Measurements from ENCODE around the gene CLIP2.
"Not testable (repeated sequence)": the region's sequence is repeated elsewhere in the genome, so short reads cannot be mapped to it uniquely, and the experiment has no call there.

The CLIP2 gene

DNA sequence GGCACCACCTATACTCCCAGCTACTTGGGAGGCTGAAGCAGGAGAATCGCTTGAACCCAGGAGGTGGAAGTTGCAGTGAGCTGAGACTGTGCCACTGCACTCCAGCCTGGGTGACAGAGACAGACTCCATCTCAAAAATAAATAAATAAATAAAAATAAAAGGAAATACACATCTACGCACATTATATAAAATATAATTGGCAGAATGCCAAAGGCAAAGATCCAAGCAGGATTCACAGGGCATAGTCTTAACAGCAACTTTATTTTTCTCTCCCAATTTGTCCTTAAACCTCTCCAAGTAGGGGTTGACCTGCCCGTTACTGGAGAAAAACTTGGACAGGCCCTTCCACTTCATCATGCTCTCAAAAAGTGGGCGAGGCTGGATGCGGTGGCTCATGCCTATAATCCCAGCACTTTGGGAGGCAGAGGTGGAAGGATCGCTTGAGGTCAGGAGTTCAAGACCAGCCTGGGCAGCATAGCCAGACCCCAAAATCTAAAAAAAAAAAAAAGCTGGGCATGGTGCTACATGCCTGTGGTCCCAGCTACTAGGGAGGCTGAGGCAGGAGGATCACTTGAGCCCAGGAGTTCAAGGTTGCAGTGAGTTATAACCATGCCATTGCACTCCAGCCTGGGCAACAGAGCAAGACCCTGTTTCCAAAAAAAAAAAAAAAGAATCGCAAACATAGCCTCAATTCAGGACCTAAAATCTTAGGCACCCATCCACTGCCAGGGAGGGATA is 125.6 kb downstream of the CLIP2 start:
- H3K27ac ChIP-seq (ENCODE audit: low read depth, low read length); H3K9me3 ChIP-seq (ENCODE audit: low read length); H3K9ac ChIP-seq (ENCODE audit: low read length); H3K4me1 ChIP-seq (ENCODE audit: insufficient read depth, low read length); H3K36me3 ChIP-seq (ENCODE audit: insufficient read depth, low read length); H3K27me3 ChIP-seq (ENCODE audit: control insufficient read depth in 1 of 2, insufficient read depth in 2 of 2, low read length in 2 of 2); H3K4me3 ChIP-seq (ENCODE audit: low read depth in 1 of 2, low read length in 2 of 2): not testable (repeated sequence)

- Histone ChIP-seq H3K27ac (ENCODE audit: low read depth, low read length) (no peak overlapping the region), H3K4me3 (ENCODE audit: low read depth in 1 of 2, low read length in 2 of 2) (no peak overlapping the region), H3K9ac (ENCODE audit: low read length) (no peak overlapping the region), H3K4me1 (ENCODE audit: insufficient read depth, low read length) (peaks cover 8% of the 10 kb centered on the region), H3K27me3 (ENCODE audit: control insufficient read depth in 1 of 2, insufficient read depth in 2 of 2, low read length in 2 of 2) (no peaks in the 10 kb centered on the region), H3K9me3 (ENCODE audit: low read length) (no peaks in the 10 kb centered on the region), H3K36me3 (ENCODE audit: insufficient read depth, low read length) (no peaks in the 10 kb centered on the region)
Measured at GRCh38 chr7:74417419-74417971, 128.3 kb downstream of the CLIP2 start.

DNA sequence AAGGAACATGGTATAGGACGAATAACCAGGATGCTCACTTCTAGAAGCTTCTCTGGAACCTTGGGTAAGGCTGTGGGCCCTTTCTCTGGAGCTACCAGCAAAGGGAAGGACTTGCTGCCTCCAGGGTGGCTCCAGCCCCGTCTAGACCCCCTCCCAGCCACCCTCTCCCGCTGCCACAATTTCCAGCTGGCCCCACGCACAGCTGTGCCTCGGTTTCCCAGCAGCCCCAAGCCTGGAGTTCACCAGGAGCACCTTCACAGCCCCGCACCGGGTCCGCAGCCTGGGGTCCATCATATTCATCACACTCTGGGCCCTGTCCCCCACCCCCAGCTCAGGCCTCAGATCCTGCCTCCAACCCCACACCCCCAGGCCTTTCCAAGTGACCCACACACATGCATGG is 128.9 kb downstream of the CLIP2 start:
- Histone ChIP-seq H3K9ac (ENCODE audit: low read length) (no peak overlapping the region), H3K36me3 (ENCODE audit: insufficient read depth, low read length) (no peaks in the 10 kb centered on the region), H3K27ac (ENCODE audit: low read depth, low read length) (no peak overlapping the region), H3K27me3 (ENCODE audit: control insufficient read depth in 1 of 2, insufficient read depth in 2 of 2, low read length in 2 of 2) (no peaks in the 10 kb centered on the region), H3K4me3 (ENCODE audit: low read depth in 1 of 2, low read length in 2 of 2) (no peak overlapping the region), H3K4me1 (ENCODE audit: insufficient read depth, low read length) (peaks cover 8% of the 10 kb centered on the region), H3K9me3 (ENCODE audit: low read length) (no peaks in the 10 kb centered on the region)

DNA sequence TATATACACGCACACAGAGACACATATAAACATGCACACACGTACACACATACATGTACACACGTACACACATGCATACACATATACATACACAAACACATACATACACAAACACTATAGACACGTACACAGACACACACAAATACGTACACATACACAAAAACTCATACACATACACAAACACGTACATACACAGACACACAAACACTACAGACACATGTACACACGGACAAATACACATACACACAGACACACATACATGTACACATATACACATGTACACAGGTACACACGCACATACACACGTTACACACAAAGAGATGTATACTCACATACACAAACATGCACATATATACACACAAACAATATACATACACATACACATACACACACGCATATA is 129.3 kb downstream of the CLIP2 start:
- H3K36me3 ChIP-seq (ENCODE audit: insufficient read depth, low read length), result no peaks in the 10 kb centered on the region
- H3K27me3 ChIP-seq (ENCODE audit: control insufficient read depth in 1 of 2, insufficient read depth in 2 of 2, low read length in 2 of 2), result no peaks in the 10 kb centered on the region
- peaks cover 8% of the 10 kb centered on the region for H3K4me1 ChIP-seq (ENCODE audit: insufficient read depth, low read length)
- H3K9me3 ChIP-seq (ENCODE audit: low read length), result no peaks in the 10 kb centered on the region
- H3K9ac ChIP-seq (ENCODE audit: low read length), result no peak overlapping the region
- no peak overlapping the region for H3K4me3 ChIP-seq (ENCODE audit: low read depth in 1 of 2, low read length in 2 of 2)
- H3K27ac ChIP-seq (ENCODE audit: low read depth, low read length), result no peak overlapping the region

DNA sequence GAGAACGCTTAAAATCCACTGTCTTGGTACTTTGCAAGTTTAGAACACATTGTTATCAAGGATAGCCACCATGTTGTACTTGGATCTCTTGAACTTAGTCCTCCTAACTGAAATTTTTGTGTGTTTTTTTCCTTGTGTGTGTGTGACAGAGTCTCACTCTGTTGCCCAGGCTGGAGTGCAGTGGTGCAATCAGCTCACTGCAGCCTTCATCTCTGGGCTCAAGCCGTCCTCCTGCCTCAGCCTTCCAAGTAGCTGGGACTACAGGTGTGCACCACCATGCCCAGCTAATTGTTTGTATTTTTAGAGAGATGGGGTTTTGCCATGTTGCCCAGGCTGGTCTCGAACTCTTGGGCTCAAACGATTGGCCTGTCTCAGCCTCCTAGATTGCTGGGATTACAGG is 130.0 kb downstream of the CLIP2 start:
- not testable (repeated sequence) for H3K36me3 ChIP-seq (ENCODE audit: insufficient read depth, low read length); H3K4me1 ChIP-seq (ENCODE audit: insufficient read depth, low read length); H3K9ac ChIP-seq (ENCODE audit: low read length); H3K27ac ChIP-seq (ENCODE audit: low read depth, low read length); H3K9me3 ChIP-seq (ENCODE audit: low read length); H3K27me3 ChIP-seq (ENCODE audit: control insufficient read depth in 1 of 2, insufficient read depth in 2 of 2, low read length in 2 of 2); H3K4me3 ChIP-seq (ENCODE audit: low read depth in 1 of 2, low read length in 2 of 2)

GRCh38 chr7:74420006-74420405 is 130.8 kb downstream of the CLIP2 start:
- H3K4me3 ChIP-seq (ENCODE audit: low read depth in 1 of 2, low read length in 2 of 2), result no peak overlapping the region
- H3K27ac ChIP-seq (ENCODE audit: low read depth, low read length), result no peak overlapping the region
- no peaks in the 10 kb centered on the region for H3K9me3 ChIP-seq (ENCODE audit: low read length)
- H3K4me1 ChIP-seq (ENCODE audit: insufficient read depth, low read length), result peaks cover 8% of the 10 kb centered on the region
- no peak overlapping the region for H3K9ac ChIP-seq (ENCODE audit: low read length)
- no peaks in the 10 kb centered on the region for H3K27me3 ChIP-seq (ENCODE audit: control insufficient read depth in 1 of 2, insufficient read depth in 2 of 2, low read length in 2 of 2)
- no peaks in the 10 kb centered on the region for H3K36me3 ChIP-seq (ENCODE audit: insufficient read depth, low read length)

DNA sequence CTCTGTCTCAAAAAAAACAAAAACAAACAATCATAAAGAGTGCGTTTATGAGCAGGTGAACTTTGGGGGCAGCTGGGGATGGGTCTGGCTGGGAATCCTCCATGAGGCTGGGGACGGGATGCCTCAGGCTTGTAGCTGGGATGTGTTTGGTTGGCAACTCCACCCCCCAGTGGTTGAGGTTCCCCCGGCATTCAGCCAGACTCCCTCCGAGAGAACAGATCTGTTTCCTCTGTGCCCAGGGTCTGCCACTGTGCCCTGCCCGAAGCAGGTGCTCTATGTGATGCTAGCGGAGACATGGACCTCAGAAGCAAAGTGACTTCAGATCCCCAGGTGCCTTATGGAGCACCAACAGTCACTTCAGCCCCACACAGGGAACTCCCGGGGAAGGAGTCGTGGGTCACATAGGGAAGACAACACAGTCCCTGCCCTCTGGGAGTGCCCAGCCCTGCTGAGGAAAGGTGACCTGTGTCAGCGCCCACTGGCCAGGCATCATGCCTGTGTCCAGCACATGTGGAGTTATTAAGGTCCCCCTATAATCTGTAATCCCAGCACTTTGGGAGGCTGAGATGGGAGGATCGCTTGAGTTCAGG is 135.2 kb downstream of the CLIP2 start:
- Histone ChIP-seq H3K36me3 (ENCODE audit: insufficient read depth, low read length) (no peaks in the 10 kb centered on the region), H3K4me3 (ENCODE audit: low read depth in 1 of 2, low read length in 2 of 2) (no peak overlapping the region), H3K27me3 (ENCODE audit: control insufficient read depth in 1 of 2, insufficient read depth in 2 of 2, low read length in 2 of 2) (no peaks in the 10 kb centered on the region), H3K9ac (ENCODE audit: low read length) (no peak overlapping the region), H3K9me3 (ENCODE audit: low read length) (no peaks in the 10 kb centered on the region), H3K4me1 (ENCODE audit: insufficient read depth, low read length) (no peaks in the 10 kb centered on the region), H3K27ac (ENCODE audit: low read depth, low read length) (no peak overlapping the region)

DNA sequence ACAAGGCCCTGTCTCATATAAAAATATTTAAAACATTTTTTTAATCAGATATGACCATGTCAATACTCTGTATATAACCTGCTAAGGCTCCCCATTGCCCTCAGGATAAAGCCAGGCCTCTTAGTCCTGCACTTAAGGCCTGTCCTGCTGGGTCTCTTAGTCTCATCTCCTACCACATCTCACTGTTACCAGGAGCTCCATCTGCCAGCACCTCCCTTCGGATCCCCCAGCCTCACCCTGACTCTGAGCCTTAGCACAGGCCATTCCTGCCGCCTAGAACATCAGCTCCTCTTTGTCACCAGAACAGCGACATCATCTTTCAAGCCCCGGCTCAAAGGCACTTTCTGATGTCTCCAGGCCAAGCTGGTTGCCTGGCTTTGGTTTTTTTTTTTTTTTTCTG is 138.8 kb downstream of the CLIP2 start:
- H3K27me3 ChIP-seq (ENCODE audit: control insufficient read depth in 1 of 2, insufficient read depth in 2 of 2, low read length in 2 of 2), result no peaks in the 10 kb centered on the region
- no peaks in the 10 kb centered on the region for H3K9me3 ChIP-seq (ENCODE audit: low read length)
- no peaks in the 10 kb centered on the region for H3K36me3 ChIP-seq (ENCODE audit: insufficient read depth, low read length)
- no peak overlapping the region for H3K4me3 ChIP-seq (ENCODE audit: low read depth in 1 of 2, low read length in 2 of 2)
- no peaks in the 10 kb centered on the region for H3K4me1 ChIP-seq (ENCODE audit: insufficient read depth, low read length)
- no peak overlapping the region for H3K9ac ChIP-seq (ENCODE audit: low read length)
- H3K27ac ChIP-seq (ENCODE audit: low read depth, low read length), result no peak overlapping the region

GRCh38 chr7:74429153-74429747 is 140.0 kb downstream of the CLIP2 start:
- H3K4me3 ChIP-seq (ENCODE audit: low read depth in 1 of 2, low read length in 2 of 2), result no peak overlapping the region
- no peaks in the 10 kb centered on the region for H3K9me3 ChIP-seq (ENCODE audit: low read length)
- no peak overlapping the region for H3K27ac ChIP-seq (ENCODE audit: low read depth, low read length)
- no peak overlapping the region for H3K9ac ChIP-seq (ENCODE audit: low read length)
- no peaks in the 10 kb centered on the region for H3K36me3 ChIP-seq (ENCODE audit: insufficient read depth, low read length)
- no peaks in the 10 kb centered on the region for H3K4me1 ChIP-seq (ENCODE audit: insufficient read depth, low read length)
- no peaks in the 10 kb centered on the region for H3K27me3 ChIP-seq (ENCODE audit: control insufficient read depth in 1 of 2, insufficient read depth in 2 of 2, low read length in 2 of 2)

DNA sequence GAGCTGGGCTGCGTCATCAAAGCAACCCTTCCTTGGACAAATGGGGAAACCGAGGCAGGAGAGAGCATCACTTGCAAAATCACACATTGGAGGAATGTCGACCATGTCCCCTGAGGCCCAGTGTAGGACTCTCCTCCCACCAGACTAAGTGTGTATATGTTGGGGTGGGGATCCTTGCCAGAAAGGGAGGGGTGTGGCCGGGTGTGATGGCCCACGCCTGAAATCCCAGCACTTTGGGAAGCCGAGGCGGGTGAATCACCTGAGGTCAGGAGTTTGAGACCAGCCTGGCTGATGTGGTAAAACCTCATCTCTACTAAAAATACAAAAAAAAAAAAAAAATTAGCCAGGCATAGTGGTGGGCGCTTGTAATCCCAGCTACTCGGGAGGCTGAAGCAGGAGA is 141.2 kb downstream of the CLIP2 start:
- H3K27me3 ChIP-seq (ENCODE audit: control insufficient read depth in 1 of 2, insufficient read depth in 2 of 2, low read length in 2 of 2); H3K27ac ChIP-seq (ENCODE audit: low read depth, low read length); H3K4me3 ChIP-seq (ENCODE audit: low read depth in 1 of 2, low read length in 2 of 2); H3K36me3 ChIP-seq (ENCODE audit: insufficient read depth, low read length); H3K4me1 ChIP-seq (ENCODE audit: insufficient read depth, low read length); H3K9me3 ChIP-seq (ENCODE audit: low read length); H3K9ac ChIP-seq (ENCODE audit: low read length): not testable (repeated sequence)

GRCh38 chr7:74430961-74431466 is 141.8 kb downstream of the CLIP2 start:
- H3K4me1 ChIP-seq (ENCODE audit: insufficient read depth, low read length), result no peaks in the 10 kb centered on the region
- H3K27ac ChIP-seq (ENCODE audit: low read depth, low read length), result no peak overlapping the region
- no peak overlapping the region for H3K9ac ChIP-seq (ENCODE audit: low read length)
- no peaks in the 10 kb centered on the region for H3K36me3 ChIP-seq (ENCODE audit: insufficient read depth, low read length)
- H3K9me3 ChIP-seq (ENCODE audit: low read length), result no peaks in the 10 kb centered on the region
- H3K27me3 ChIP-seq (ENCODE audit: control insufficient read depth in 1 of 2, insufficient read depth in 2 of 2, low read length in 2 of 2), result no peaks in the 10 kb centered on the region
- no peak overlapping the region for H3K4me3 ChIP-seq (ENCODE audit: low read depth in 1 of 2, low read length in 2 of 2)

- H3K27me3 ChIP-seq (ENCODE audit: control insufficient read depth in 1 of 2, insufficient read depth in 2 of 2, low read length in 2 of 2); H3K4me3 ChIP-seq (ENCODE audit: low read depth in 1 of 2, low read length in 2 of 2); H3K36me3 ChIP-seq (ENCODE audit: insufficient read depth, low read length); H3K9ac ChIP-seq (ENCODE audit: low read length); H3K9me3 ChIP-seq (ENCODE audit: low read length); H3K27ac ChIP-seq (ENCODE audit: low read depth, low read length); H3K4me1 ChIP-seq (ENCODE audit: insufficient read depth, low read length): not testable (repeated sequence)
Measured at GRCh38 chr7:74437291-74437571, 148.0 kb downstream of the CLIP2 start.
